SH-SY5Y (cell line): Measurements from ENCODE around the gene OR2L2.

Experiments
- GATA2 ChIP-seq: IDR thresholded peaks from 2 replicates; pipeline ENCODE4 v1.6.1; 2011; ENCODE audit warnings: mild to moderate bottlenecking, low read depth, low read length
- GATA3 ChIP-seq: IDR thresholded peaks from 2 replicates; pipeline ENCODE4 v1.6.1; 2011; ENCODE audit warnings: low read depth, mild to moderate bottlenecking, low read length, moderate library complexity

GRCh38 chr1:248015803-248016202, 14.1 kb upstream of the OR2L2 start:
- no peak for TF ChIP-seq GATA2
- TF ChIP-seq GATA3: no peak
